Measurements from ENCODE around the gene IL16. TPM values are rescaled to one million over a fixed set of nuclear protein-coding genes. Genes with fewer than 3 reads are reported as not detected.

IL16 gene
- total and polyA plus RNA-seq, 4 donors, result 1.9 to 6.9 (median 4.4) TPM

DNA sequence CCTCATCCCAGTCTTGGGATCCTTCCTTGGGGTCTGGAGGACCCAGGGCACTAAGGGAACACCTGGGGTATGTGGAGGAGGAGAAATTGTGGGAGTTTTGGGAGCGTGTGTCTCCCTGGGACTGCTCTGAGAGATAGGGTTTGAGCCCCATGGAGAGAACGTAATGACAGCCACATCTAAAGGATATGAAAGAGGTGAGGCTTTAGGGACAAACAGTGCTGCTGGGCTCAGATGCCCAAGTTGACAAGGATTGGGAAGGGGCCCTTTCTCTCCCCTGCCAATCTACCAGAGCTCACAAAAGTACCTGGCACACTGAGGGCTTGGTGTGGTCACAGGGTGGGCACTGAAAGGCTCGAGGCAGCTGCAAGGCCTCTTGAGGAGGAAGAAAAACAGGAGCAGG, 140.6 kb downstream of the IL16 start:
- no peak for TF ChIP-seq FOXA1 (IDR thresholded peaks at IDR 0.05)
- no peak for TF ChIP-seq RAD21 (IDR thresholded peaks at IDR 0.05)
- no peak for TF ChIP-seq RXRA (IDR thresholded peaks at IDR 0.05)
- no peak for TF ChIP-seq HNF4A (conservative IDR thresholded peaks at IDR 0.05)
- no peak for TF ChIP-seq NR2F2 (IDR thresholded peaks at IDR 0.05)
- TF ChIP-seq JUND (IDR thresholded peaks at IDR 0.05), result no peak
- no peak for TF ChIP-seq GABPA (IDR thresholded peaks at IDR 0.05 in 1 of 2, conservative IDR thresholded peaks at IDR 0.05 in 1 of 2)
- TF ChIP-seq, protein P1, sequence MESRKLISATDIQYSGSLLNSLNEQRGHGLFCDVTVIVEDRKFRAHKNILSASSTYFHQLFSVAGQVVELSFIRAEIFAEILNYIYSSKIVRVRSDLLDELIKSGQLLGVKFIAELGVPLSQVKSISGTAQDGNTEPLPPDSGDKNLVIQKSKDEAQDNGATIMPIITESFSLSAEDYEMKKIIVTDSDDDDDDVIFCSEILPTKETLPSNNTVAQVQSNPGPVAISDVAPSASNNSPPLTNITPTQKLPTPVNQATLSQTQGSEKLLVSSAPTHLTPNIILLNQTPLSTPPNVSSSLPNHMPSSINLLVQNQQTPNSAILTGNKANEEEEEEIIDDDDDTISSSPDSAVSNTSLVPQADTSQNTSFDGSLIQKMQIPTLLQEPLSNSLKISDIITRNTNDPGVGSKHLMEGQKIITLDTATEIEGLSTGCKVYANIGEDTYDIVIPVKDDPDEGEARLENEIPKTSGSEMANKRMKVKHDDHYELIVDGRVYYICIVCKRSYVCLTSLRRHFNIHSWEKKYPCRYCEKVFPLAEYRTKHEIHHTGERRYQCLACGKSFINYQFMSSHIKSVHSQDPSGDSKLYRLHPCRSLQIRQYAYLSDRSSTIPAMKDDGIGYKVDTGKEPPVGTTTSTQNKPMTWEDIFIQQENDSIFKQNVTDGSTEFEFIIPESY (IDR thresholded peaks at IDR 0.05), result no peak
- TF ChIP-seq YY1 (IDR thresholded peaks at IDR 0.05), result no peak
- TF ChIP-seq HNF4G (IDR thresholded peaks at IDR 0.05), result no peak
- no peak for TF ChIP-seq SP1 (IDR thresholded peaks at IDR 0.05)
- no peak for TF ChIP-seq TAF1 (conservative IDR thresholded peaks at IDR 0.05)
- Histone ChIP-seq H3K27me3 (ENCODE audit: control insufficient read depth in 4 of 4, insufficient read depth in 4 of 4, low read length in 3 of 4) (no peaks in the 10 kb centered on the region), H3K4me3 (ENCODE audit: low read depth in 1 of 3, low read length in 3 of 3) (no peak overlapping the region), H3K36me3 (ENCODE audit: control insufficient read depth in 4 of 4, insufficient read depth in 3 of 4, low read depth in 1 of 4, low read length in 3 of 4) (no peaks in the 10 kb centered on the region), H3K9ac (ENCODE audit: low read depth in 1 of 2, low read length in 2 of 2) (no peak overlapping the region), H3K4me1 (ENCODE audit: control insufficient read depth in 4 of 4, insufficient read depth in 4 of 4, low read length in 3 of 4) (peaks cover 0 to 9% (median 1%) of the 10 kb centered on the region in 4 donors), H3K27ac (ENCODE audit: low read depth in 1 of 2, low read length in 2 of 2) (no peak overlapping the region), H3K9me3 (ENCODE audit: control insufficient read depth in 4 of 4, low read length in 3 of 4) (no peaks in the 10 kb centered on the region)
- peak; percentile 23 for DNase-seq (ENCODE audit: low spot score)
- 87% methylated on average over 3 of the region's 3 CpGs for WGBS

GRCh38 chr15:81337713-81338157, 141.1 kb downstream of the IL16 start:
- WGBS, result 84% methylated on average over 9 of the region's 9 CpGs

GRCh38 chr15:81338170-81339007, 141.7 kb downstream of the IL16 start:
- Histone ChIP-seq H3K27ac (ENCODE audit: low read depth in 1 of 2, low read length in 2 of 2) (no peak overlapping the region), H3K36me3 (ENCODE audit: control insufficient read depth in 4 of 4, insufficient read depth in 3 of 4, low read depth in 1 of 4, low read length in 3 of 4) (no peaks in the 10 kb centered on the region), H3K9me3 (ENCODE audit: control insufficient read depth in 4 of 4, low read length in 3 of 4) (no peaks in the 10 kb centered on the region), H3K9ac (ENCODE audit: low read depth in 1 of 2, low read length in 2 of 2) (no peak overlapping the region), H3K4me1 (ENCODE audit: control insufficient read depth in 4 of 4, insufficient read depth in 4 of 4, low read length in 3 of 4) (peaks cover 0 to 9% (median 1%) of the 10 kb centered on the region in 4 donors), H3K4me3 (ENCODE audit: low read depth in 1 of 3, low read length in 3 of 3) (no peak overlapping the region), H3K27me3 (ENCODE audit: control insufficient read depth in 4 of 4, insufficient read depth in 4 of 4, low read length in 3 of 4) (no peaks in the 10 kb centered on the region)
- WGBS, result 71% methylated on average over 8 of the region's 8 CpGs
- DNase-seq (ENCODE audit: low spot score), result no peak
- TF ChIP-seq, protein P2, sequence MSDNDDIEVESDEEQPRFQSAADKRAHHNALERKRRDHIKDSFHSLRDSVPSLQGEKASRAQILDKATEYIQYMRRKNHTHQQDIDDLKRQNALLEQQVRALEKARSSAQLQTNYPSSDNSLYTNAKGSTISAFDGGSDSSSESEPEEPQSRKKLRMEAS (IDR thresholded peaks at IDR 0.05), result no peak
- TF ChIP-seq JUND (IDR thresholded peaks at IDR 0.05), result no peak
- TF ChIP-seq RAD21 (IDR thresholded peaks at IDR 0.05), result no peak
- no peak for TF ChIP-seq NR2F2 (IDR thresholded peaks at IDR 0.05)
- TF ChIP-seq, protein P1 (IDR thresholded peaks at IDR 0.05), result no peak
- no peak for TF ChIP-seq FOXA2 (IDR thresholded peaks at IDR 0.05)
- TF ChIP-seq TAF1 (conservative IDR thresholded peaks at IDR 0.05), result no peak
- no peak for TF ChIP-seq SP1 (IDR thresholded peaks at IDR 0.05)
- TF ChIP-seq YY1 (IDR thresholded peaks at IDR 0.05), result no peak
- TF ChIP-seq, protein P3, sequence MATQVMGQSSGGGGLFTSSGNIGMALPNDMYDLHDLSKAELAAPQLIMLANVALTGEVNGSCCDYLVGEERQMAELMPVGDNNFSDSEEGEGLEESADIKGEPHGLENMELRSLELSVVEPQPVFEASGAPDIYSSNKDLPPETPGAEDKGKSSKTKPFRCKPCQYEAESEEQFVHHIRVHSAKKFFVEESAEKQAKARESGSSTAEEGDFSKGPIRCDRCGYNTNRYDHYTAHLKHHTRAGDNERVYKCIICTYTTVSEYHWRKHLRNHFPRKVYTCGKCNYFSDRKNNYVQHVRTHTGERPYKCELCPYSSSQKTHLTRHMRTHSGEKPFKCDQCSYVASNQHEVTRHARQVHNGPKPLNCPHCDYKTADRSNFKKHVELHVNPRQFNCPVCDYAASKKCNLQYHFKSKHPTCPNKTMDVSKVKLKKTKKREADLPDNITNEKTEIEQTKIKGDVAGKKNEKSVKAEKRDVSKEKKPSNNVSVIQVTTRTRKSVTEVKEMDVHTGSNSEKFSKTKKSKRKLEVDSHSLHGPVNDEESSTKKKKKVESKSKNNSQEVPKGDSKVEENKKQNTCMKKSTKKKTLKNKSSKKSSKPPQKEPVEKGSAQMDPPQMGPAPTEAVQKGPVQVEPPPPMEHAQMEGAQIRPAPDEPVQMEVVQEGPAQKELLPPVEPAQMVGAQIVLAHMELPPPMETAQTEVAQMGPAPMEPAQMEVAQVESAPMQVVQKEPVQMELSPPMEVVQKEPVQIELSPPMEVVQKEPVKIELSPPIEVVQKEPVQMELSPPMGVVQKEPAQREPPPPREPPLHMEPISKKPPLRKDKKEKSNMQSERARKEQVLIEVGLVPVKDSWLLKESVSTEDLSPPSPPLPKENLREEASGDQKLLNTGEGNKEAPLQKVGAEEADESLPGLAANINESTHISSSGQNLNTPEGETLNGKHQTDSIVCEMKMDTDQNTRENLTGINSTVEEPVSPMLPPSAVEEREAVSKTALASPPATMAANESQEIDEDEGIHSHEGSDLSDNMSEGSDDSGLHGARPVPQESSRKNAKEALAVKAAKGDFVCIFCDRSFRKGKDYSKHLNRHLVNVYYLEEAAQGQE (IDR thresholded peaks at IDR 0.05), result no peak

More at GRCh38 chr15:81337713-81338157, 141.1 kb downstream of the IL16 start:
- Histone ChIP-seq H3K4me1 (ENCODE audit: control insufficient read depth in 4 of 4, insufficient read depth in 4 of 4, low read length in 3 of 4) (peaks cover 0 to 9% (median 1%) of the 10 kb centered on the region in 4 donors), H3K4me3 (ENCODE audit: low read depth in 1 of 3, low read length in 3 of 3) (no peak overlapping the region), H3K27me3 (ENCODE audit: control insufficient read depth in 4 of 4, insufficient read depth in 4 of 4, low read length in 3 of 4) (no peaks in the 10 kb centered on the region), H3K9ac (ENCODE audit: low read depth in 1 of 2, low read length in 2 of 2) (no peak overlapping the region), H3K9me3 (ENCODE audit: control insufficient read depth in 4 of 4, low read length in 3 of 4) (no peaks in the 10 kb centered on the region), H3K27ac (ENCODE audit: low read depth in 1 of 2, low read length in 2 of 2) (no peak overlapping the region), H3K36me3 (ENCODE audit: control insufficient read depth in 4 of 4, insufficient read depth in 3 of 4, low read depth in 1 of 4, low read length in 3 of 4) (no peaks in the 10 kb centered on the region)
- TF ChIP-seq ATF3 (IDR thresholded peaks at IDR 0.05) (no peak), NR2F2 (IDR thresholded peaks at IDR 0.05) (peak; percentile 55)
- DNase-seq (ENCODE audit: low spot score), result peak; percentile 19

All from liver (tissue), 9 donors.